Colonic mucosa (tissue), 4 donors: ENCODE measurements around the gene TMEM154. TPM values are rescaled to one million over a fixed set of nuclear protein-coding genes. Genes with fewer than 3 reads are reported as not detected.

Experiments used
- DNase-seq: peaks from one replicate; pipeline ENCODE4 v3.0.0-alpha.2; 2020
- H3K27ac ChIP-seq: fragments of 200-600 bp; one replicate; pipeline ENCODE4 v1.8.0; 2021
- H3K27me3 ChIP-seq: fragments of 200-600 bp; one replicate; pipeline ENCODE4 v1.8.0; 2021
- H3K36me3 ChIP-seq: fragments of 200-600 bp; one replicate; pipeline ENCODE4 v1.8.0; 2021
- H3K4me1 ChIP-seq: fragments of 200-600 bp; one replicate; pipeline ENCODE4 v1.8.0; 2021; ENCODE audit warnings: mild to moderate bottlenecking
- H3K4me3 ChIP-seq: fragments of 200-600 bp; one replicate; pipeline ENCODE4 v1.8.0; 2021
- H3K9ac ChIP-seq, 2 donors: one replicate each; pipeline ENCODE4 v1.7.0; 2013; ENCODE audit warnings: control low read depth in 2 of 2, low read depth in 2 of 2, low read length in 2 of 2
- H3K9me3 ChIP-seq: fragments of 200-600 bp; one replicate; pipeline ENCODE4 v1.8.0; 2021
- intact Hi-C: fragments of 100-400 bp; cut with DNase I; formaldehyde crosslinking; loops from one replicate; pipeline ENCODE4 v1.14.1; 2022
- total RNA-seq, 2 donors: library from RNA; stranded (reverse); fragmentation: NEBNext Ultra II Directional in 1 of 2; extraction: Animal tissue kit (Norgen Biotek cat#: 25700) in 1 of 2; gene quantifications; one replicate each; pipeline ENCODE4 v1.2.1, GENCODE V29; 2021
- TF ChIP-seq, protein P1 (sequence below): fragments of 200-600 bp; IDR thresholded peaks from one replicate; pipeline ENCODE4 v1.8.0; 2022; ENCODE audit warnings: antibody characterized with exemption, mild to moderate bottlenecking
- donor health status: healthy.
- donor health status: DM: no; HTN: no; CAD: no.
- donor health status: DM: no; HTN: no; CAD: no.

Gene TMEM154
- total RNA-seq, 2 donors from 2014 or later, result 1.5 to 3.5 TPM

DNA sequence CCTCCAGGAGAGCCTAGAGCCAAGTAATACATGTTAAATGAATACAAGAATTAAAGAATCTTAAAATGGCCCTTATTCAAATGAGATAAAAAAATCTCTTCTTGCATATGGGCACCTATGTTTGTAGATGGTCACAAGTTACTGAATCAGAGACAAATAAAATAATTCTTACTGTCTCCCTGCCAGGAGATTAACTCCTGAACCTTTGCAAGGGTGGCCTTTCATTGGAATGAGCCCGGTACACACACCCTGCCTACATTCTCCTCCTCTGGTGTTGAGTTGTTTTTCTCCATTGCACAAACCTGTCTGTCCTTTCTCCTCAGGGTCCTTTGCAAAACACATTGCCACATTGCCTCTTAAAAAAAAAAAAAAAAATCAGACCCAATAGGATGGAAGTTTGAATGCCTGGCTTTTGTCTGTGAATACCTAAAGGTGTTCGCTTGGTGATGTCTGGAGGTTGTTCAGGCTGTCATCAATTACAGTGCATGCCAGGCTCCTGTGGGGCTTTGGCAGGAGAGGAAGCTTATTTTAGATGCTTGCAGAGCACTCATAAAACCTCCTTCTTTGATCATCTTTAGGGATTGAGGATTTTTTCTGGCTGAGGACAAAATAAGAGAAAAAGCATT, 8.3 kb upstream of the TMEM154 start:
- intact Hi-C loops, result no loop called here
- H3K27ac ChIP-seq, result no peak overlapping the region
- H3K9me3 ChIP-seq, result no peaks in the 10 kb centered on the region
- H3K9ac ChIP-seq, result no peak overlapping the region
- no peaks in the 10 kb centered on the region for H3K27me3 ChIP-seq
- DNase-seq, result no peak
- H3K4me1 ChIP-seq, result no peaks in the 10 kb centered on the region
- TF ChIP-seq, protein P1, sequence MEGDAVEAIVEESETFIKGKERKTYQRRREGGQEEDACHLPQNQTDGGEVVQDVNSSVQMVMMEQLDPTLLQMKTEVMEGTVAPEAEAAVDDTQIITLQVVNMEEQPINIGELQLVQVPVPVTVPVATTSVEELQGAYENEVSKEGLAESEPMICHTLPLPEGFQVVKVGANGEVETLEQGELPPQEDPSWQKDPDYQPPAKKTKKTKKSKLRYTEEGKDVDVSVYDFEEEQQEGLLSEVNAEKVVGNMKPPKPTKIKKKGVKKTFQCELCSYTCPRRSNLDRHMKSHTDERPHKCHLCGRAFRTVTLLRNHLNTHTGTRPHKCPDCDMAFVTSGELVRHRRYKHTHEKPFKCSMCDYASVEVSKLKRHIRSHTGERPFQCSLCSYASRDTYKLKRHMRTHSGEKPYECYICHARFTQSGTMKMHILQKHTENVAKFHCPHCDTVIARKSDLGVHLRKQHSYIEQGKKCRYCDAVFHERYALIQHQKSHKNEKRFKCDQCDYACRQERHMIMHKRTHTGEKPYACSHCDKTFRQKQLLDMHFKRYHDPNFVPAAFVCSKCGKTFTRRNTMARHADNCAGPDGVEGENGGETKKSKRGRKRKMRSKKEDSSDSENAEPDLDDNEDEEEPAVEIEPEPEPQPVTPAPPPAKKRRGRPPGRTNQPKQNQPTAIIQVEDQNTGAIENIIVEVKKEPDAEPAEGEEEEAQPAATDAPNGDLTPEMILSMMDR, result no peak
- H3K4me3 ChIP-seq, result no peak overlapping the region
- H3K36me3 ChIP-seq, result no peaks in the 10 kb centered on the region

DNA sequence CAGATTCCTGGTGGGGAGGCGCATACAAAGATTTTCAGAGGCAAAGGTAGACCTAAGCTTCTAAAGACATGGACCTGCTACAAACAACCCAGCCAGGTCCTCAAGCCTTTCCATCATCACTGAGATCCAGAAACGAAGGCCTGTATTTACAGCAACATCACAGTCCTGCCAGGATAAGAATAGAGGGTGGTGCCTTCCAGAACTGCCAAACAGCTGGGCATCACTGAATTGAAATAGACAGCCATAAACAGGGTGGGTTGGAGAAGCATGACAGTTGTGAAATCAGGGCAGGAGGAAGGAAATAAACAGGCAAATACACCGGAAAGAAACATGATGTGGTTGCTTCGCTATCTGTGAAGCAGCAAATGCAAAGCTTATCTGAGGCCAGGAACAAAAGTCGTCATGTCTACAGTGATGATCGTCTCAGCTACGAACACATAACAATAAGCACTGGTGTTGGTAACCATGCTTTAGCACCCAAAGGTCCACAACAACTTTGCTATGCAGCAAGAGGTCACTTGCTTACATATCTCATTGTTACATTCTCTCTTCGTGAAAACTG, 6.7 kb upstream of the TMEM154 start:
- TF ChIP-seq, protein P1, result no peak
- DNase-seq, result no peak
- no peak overlapping the region for H3K9ac ChIP-seq
- no peaks in the 10 kb centered on the region for H3K36me3 ChIP-seq
- no peaks in the 10 kb centered on the region for H3K27me3 ChIP-seq
- H3K9me3 ChIP-seq, result no peaks in the 10 kb centered on the region
- intact Hi-C loops, result no loop called here
- H3K27ac ChIP-seq, result no peak overlapping the region
- H3K4me1 ChIP-seq, result no peaks in the 10 kb centered on the region
- no peak overlapping the region for H3K4me3 ChIP-seq

DNA sequence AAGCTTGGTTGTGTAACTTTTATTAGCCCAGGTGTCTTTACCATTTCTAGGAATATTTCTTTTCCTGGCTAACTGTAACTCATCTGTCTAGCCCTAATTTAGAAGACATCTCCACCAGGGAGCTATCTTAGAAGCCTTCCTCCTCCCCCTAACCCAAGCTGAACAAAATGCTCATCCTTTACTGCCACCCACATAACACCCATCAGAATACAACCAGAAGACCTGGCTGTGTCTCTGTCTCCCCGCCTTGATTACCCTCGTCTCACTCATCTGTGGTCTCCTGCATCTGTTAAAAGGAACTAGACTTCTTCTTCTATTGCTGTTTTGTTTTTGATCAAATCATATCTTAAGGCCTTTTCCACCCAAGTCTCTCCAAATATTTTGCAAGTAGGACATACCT, 4.8 kb upstream of the TMEM154 start:
- no peaks in the 10 kb centered on the region for H3K9me3 ChIP-seq
- H3K4me1 ChIP-seq, result no peaks in the 10 kb centered on the region
- intact Hi-C loops, result no loop called here
- H3K36me3 ChIP-seq, result no peaks in the 10 kb centered on the region
- H3K27ac ChIP-seq, result no peak overlapping the region
- H3K27me3 ChIP-seq, result no peaks in the 10 kb centered on the region
- no peak overlapping the region for H3K4me3 ChIP-seq
- H3K9ac ChIP-seq, result no peak overlapping the region
- TF ChIP-seq, protein P1, result no peak
- no peak for DNase-seq

DNA sequence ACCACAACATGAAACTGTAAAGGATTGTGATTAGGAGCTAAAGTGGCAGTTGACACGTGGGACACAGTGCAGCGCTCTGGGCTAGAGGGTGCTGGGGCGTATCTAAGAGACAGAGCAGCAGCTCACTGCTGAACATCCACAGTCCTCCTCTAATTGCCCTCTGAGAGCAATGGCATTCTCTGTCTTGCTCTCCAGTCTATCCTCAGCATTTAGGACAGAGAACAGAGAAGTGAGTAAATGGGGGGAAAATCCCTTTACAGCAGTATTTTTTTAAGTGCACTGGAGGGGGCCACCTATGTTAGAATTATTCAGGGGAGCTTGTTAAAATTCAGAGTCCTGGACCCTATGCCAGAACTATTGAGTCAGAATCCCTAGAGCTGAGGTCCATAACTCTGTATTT, 4.2 kb upstream of the TMEM154 start:
- no peak overlapping the region for H3K4me3 ChIP-seq
- TF ChIP-seq, protein P1, result no peak
- H3K27ac ChIP-seq, result no peak overlapping the region
- no peaks in the 10 kb centered on the region for H3K9me3 ChIP-seq
- no peaks in the 10 kb centered on the region for H3K27me3 ChIP-seq
- intact Hi-C loops, result no loop called here
- no peaks in the 10 kb centered on the region for H3K36me3 ChIP-seq
- H3K9ac ChIP-seq, result no peak overlapping the region
- no peak for DNase-seq
- H3K4me1 ChIP-seq, result no peaks in the 10 kb centered on the region

DNA sequence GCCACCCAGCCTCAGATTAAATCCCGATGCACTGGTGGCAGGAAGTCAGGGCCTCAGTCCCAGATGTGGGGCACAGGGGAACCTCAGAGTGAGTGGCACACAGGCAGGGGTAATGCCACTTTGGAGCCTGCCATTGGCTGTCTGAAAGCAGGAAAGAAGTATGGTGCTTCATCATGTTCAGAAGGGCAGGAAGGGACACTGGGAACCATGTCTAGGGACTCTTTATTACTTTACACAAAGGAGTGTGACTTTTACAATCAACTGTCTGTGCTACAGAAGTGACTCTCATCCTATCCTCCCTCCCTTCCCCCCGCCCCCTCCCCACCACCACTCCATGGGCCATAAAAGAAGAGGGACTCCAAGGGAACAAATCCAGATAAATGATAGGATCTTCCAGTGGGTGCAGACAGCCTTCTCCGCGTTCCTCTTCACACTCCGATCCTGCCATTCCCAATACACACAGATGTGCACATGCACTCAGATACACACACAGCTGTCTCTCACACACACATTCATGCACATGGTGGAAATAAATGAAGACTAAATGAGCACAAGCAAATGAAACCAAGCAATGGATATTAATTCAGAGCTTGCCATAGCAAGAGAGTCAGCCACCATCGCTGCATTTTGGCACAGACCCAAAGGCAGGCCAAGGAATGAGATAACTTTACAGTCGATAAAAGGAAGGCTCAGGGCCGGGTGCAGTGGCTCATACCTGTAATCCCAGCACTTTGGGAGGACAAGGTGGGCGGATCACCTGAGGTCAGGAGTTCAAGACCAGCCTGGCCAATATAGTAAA, 2.5 kb upstream of the TMEM154 start:
- peak; percentile 47 for DNase-seq
- peak overlapping the region in 1 of 2 donors; percentile 21 for H3K9ac ChIP-seq

More for the DNA sequence above, 2.5 kb upstream of the TMEM154 start:
- intact Hi-C loops, result no loop called here
- Histone ChIP-seq H3K4me3 (no peak overlapping the region), H3K9me3 (no peaks in the 10 kb centered on the region), H3K27me3 (no peaks in the 10 kb centered on the region), H3K36me3 (no peaks in the 10 kb centered on the region), H3K27ac (no peak overlapping the region), H3K4me1 (no peaks in the 10 kb centered on the region)
- TF ChIP-seq, protein P1, result no peak
